Neural crest cell (in vitro differentiated cells): ENCODE results near the gene ADGRF1. TPM values are rescaled to one million over a fixed set of nuclear protein-coding genes. Genes with fewer than 3 reads are reported as not detected.
A peak's percentile ranks its signal among the peaks of the same experiment; 100 is the strongest.

ENCODE experiments used
- DNase-seq: peaks from one replicate; pipeline ENCODE4 v3.0.0; 2021; ENCODE audit warnings: low read depth, mixed read lengths, low spot score
- H3K27ac Mint-ChIP-seq: one replicate; pipeline ENCODE4 v1.8.0; 2021; ENCODE audit warnings: mild to moderate bottlenecking, mixed read lengths; ENCODE audit not compliant: unreplicated experiment
- H3K27me3 Mint-ChIP-seq: 2 replicates; pipeline ENCODE4 v1.8.0; 2021; ENCODE audit warnings: low read depth, mild to moderate bottlenecking, mixed read lengths
- H3K36me3 Mint-ChIP-seq: 2 replicates; pipeline ENCODE4 v1.8.0; 2021; ENCODE audit warnings: low read depth, mild to moderate bottlenecking, mixed read lengths
- H3K4me1 Mint-ChIP-seq: 2 replicates; pipeline ENCODE4 v1.8.0; 2021; ENCODE audit warnings: mixed read lengths
- H3K4me3 Mint-ChIP-seq: one replicate; pipeline ENCODE4 v1.8.0; 2021; ENCODE audit warnings: mild to moderate bottlenecking, mixed read lengths
- H3K9me3 Mint-ChIP-seq: 2 replicates; pipeline ENCODE4 v1.8.0; 2021; ENCODE audit warnings: mixed read lengths
- total RNA-seq: library from RNA; stranded (reverse); gene quantifications from 2 replicates; pipeline ENCODE4 v1.2.1, GENCODE V29; 2021
- TF ChIP-seq, protein P1 (sequence below): fragments of 200-600 bp; sonication (generic); conservative IDR thresholded peaks from 2 replicates; pipeline ENCODE4 v1.5.0; 2021; ENCODE audit warnings: antibody characterized with exemption, mild to moderate bottlenecking

Gene ADGRF1
- total RNA-seq, 1 donor from 2014 or later: 0.09 TPM

DNA sequence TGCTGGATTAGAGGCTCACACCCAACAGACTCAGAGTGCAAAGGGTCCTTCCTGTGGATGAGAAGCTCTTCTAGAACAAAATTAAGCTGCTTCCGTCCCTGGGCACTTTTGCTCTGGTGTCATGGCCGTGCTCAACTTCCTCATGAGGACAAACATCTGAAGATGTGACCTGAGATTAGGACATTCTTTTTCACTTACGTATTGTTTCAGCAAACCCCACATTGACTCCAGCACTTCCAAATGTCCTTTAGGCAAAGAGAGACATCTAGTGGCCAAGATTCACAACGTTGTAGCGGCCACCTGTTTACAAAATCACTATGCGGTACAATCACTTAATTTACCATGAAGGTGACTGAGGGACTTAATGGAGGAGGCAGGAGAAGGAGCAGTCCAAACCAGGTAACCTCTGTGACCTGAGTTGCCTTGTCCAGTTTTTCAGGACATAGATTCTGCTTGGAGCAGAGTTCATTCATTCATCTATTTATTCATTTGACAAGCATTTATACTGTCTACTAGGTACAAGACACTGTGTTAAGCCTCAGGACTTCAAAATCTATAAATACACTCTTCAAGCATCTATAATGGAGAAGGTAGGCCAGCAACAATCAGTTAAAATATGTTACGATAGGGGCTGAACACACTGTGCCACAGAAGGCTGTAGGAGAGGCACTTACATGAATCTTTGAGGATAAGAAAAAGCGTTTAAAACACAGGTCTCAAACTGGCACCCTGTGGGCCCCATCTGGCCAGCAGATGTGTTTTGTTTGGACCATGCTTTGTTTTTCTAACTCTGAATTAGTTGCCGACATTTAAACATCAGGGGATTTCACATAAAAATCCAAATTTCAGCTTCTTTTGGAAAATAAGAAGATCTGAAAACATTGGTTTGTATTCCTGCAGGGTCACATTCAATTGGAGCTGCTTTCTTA, 5.6 kb upstream of the ADGRF1 start:
- TF ChIP-seq, protein P1, sequence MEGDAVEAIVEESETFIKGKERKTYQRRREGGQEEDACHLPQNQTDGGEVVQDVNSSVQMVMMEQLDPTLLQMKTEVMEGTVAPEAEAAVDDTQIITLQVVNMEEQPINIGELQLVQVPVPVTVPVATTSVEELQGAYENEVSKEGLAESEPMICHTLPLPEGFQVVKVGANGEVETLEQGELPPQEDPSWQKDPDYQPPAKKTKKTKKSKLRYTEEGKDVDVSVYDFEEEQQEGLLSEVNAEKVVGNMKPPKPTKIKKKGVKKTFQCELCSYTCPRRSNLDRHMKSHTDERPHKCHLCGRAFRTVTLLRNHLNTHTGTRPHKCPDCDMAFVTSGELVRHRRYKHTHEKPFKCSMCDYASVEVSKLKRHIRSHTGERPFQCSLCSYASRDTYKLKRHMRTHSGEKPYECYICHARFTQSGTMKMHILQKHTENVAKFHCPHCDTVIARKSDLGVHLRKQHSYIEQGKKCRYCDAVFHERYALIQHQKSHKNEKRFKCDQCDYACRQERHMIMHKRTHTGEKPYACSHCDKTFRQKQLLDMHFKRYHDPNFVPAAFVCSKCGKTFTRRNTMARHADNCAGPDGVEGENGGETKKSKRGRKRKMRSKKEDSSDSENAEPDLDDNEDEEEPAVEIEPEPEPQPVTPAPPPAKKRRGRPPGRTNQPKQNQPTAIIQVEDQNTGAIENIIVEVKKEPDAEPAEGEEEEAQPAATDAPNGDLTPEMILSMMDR: peak; percentile 85
- no peaks in the 10 kb centered on the region for H3K36me3 Mint-ChIP-seq
- peaks cover 4% of the 10 kb centered on the region for H3K4me1 Mint-ChIP-seq
- peak; percentile 17 for DNase-seq
- H3K27me3 Mint-ChIP-seq: peaks cover 3% of the 10 kb centered on the region
- H3K4me3 Mint-ChIP-seq: no peak overlapping the region
- H3K27ac Mint-ChIP-seq: no peak overlapping the region
- no peaks in the 10 kb centered on the region for H3K9me3 Mint-ChIP-seq

DNA sequence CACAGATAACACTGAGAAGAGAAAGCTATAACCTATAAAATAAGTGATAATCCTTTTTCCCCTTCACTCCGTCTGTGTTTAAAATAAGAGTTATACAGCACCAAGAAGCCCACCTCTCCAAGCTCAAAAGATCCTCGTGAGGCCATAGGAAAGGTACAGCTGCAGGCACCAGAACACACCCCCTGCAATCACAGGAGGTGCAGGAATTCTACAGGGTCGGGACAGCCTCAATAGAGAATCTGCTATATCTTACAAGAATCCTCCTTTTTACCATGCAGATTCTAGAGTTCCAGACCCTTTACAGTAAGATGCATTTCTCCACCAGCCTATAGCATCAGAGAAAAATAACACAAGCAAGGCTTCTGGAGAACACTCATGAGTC, 5.0 kb upstream of the ADGRF1 start:
- Mint-ChIP-seq H3K9me3 (no peaks in the 10 kb centered on the region), H3K4me3 (no peak overlapping the region), H3K27me3 (peaks cover 3% of the 10 kb centered on the region), H3K36me3 (no peaks in the 10 kb centered on the region), H3K4me1 (peaks cover 4% of the 10 kb centered on the region), H3K27ac (no peak overlapping the region)
- TF ChIP-seq, protein P1: no peak
- DNase-seq: no peak

DNA sequence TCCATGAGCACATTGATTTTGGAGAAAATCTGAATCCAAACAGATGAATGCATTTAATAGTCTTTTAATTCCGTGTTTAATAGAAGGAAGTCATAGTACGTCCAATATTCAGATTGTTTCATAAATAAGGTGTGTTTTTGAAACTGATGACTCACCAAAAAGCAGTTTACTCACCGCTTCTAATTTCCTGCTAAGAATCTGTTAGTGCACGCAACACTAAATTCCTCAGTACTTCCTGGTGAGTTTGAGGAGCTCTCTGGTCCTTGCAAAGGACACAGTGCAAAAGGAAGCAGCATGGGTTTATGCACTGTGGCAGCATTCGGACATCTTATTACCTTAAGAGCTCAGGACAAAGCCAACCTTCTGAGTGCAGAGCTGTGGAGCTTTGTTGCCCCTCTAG, 2.3 kb upstream of the ADGRF1 start:
- Mint-ChIP-seq H3K27ac (no peak overlapping the region), H3K27me3 (peaks cover 3% of the 10 kb centered on the region), H3K4me1 (peaks cover 4% of the 10 kb centered on the region), H3K9me3 (no peaks in the 10 kb centered on the region), H3K4me3 (no peak overlapping the region), H3K36me3 (no peaks in the 10 kb centered on the region)
- TF ChIP-seq, protein P1: no peak
- DNase-seq: no peak

DNA sequence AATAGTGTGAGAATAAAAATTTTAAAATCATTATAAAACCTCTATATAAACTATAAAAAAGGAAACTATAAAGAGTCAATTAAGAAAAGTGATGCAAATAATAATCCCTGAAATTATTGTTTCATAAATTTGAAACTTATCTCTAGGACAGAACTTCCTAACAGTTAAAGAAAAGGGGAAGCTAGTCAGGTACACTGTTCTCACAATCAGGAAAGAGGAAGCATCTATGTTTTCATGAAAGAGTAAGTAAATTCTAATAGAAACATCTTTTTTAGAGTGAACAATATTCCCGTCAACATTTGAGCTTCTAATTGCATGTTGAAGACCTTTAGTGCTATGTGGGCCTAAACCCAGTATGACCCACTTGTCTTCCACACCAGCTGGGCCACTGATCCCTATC, 1.2 kb upstream of the ADGRF1 start:
- no peak for DNase-seq

GRCh38 chr6:47041741-47042140, 391 bp downstream of the ADGRF1 start:
- DNase-seq: no peak
- Mint-ChIP-seq H3K4me1 (no peaks in the 10 kb centered on the region), H3K36me3 (no peaks in the 10 kb centered on the region), H3K9me3 (no peaks in the 10 kb centered on the region), H3K4me3 (no peak overlapping the region), H3K27me3 (peaks cover 3% of the 10 kb centered on the region), H3K27ac (no peak overlapping the region)
- TF ChIP-seq, protein P1: no peak

More for the DNA sequence above, 1.2 kb upstream of the ADGRF1 start:
- H3K27ac Mint-ChIP-seq: no peak overlapping the region
- no peaks in the 10 kb centered on the region for H3K36me3 Mint-ChIP-seq
- peaks cover 3% of the 10 kb centered on the region for H3K27me3 Mint-ChIP-seq
- H3K9me3 Mint-ChIP-seq: no peaks in the 10 kb centered on the region
- H3K4me1 Mint-ChIP-seq: peaks cover 4% of the 10 kb centered on the region
- H3K4me3 Mint-ChIP-seq: no peak overlapping the region
- TF ChIP-seq, protein P1: no peak
